SK-N-SH (cell line): ENCODE results near the gene ATP5F1A. TPM values are rescaled to one million over a fixed set of nuclear protein-coding genes. Genes with fewer than 3 reads are reported as not detected.
A peak's percentile ranks its signal among the peaks of the same experiment; 100 is the strongest.

Source experiments
- CTCF ChIA-PET: fragments of 300-600, 350-600 bp; formaldehyde crosslinking; extraction: SDS; loops from one replicate; lab custom pipeline; 2021; lab: Yijun Ruan, JAX
- POLR2A ChIA-PET: fragments of 350-600 bp; sonication (Branson Sonifier 250); formaldehyde crosslinking; extraction: SDS; loops from one replicate; lab custom pipeline; 2020; ENCODE audit warnings: antibody characterized with exemption, inconsistent platforms; lab: Yijun Ruan, JAX
- DNase-seq: peaks from one replicate; pipeline ENCODE4 v3.0.0; 2012
- H2AFZ ChIP-seq: fragments of 200-600 bp; sonication (generic); 2 replicates; pipeline ENCODE4 v1.8.1; 2016; ENCODE audit warnings: antibody characterized with exemption, mild to moderate bottlenecking, low read depth
- H3F3A ChIP-seq: fragments of 200-600 bp; sonication (generic); replicated peaks from 2 replicates; pipeline ENCODE3; 2016; ENCODE audit warnings: antibody characterized with exemption, mild to moderate bottlenecking; ENCODE audit not compliant: insufficient read depth
- H3K27ac ChIP-seq, 2 experiments: fragments of 200-500 bp in 1 of 2; fragments of 200-600 bp in 1 of 2; sonication (Bioruptor generic) in 1 of 2; sonication (generic), shearing (Covaris generic) in 1 of 2; 2 replicates each; pipeline versions ENCODE4 v1.5.1 to v1.6.1; 2014 to 2016; ENCODE audit warnings: low read depth in 2 of 2, inconsistent platforms in 1 of 2, low read length in 1 of 2, mild to moderate bottlenecking in 1 of 2, mixed read lengths in 1 of 2
- H3K27me3 ChIP-seq: fragments of 200-600 bp; sonication (generic), shearing (Covaris generic); 2 replicates; pipeline ENCODE4 v1.6.1; 2016; ENCODE audit warnings: mixed run types; ENCODE audit not compliant: insufficient read depth
- H3K36me3 ChIP-seq, 2 experiments: fragments of 200-500 bp in 1 of 2; fragments of 200-600 bp in 1 of 2; sonication (Bioruptor generic) in 1 of 2; sonication (generic) in 1 of 2; replicated peaks in 1 of 2; 2 replicates each; pipeline versions ENCODE3 to v1.5.1; 2014 to 2016; ENCODE audit warnings: low read length in 1 of 2, mild to moderate bottlenecking in 1 of 2; ENCODE audit not compliant: insufficient read depth in 2 of 2, control insufficient read depth in 1 of 2
- H3K4me1 ChIP-seq, 2 experiments: fragments of 200-500 bp in 1 of 2; fragments of 200-600 bp in 1 of 2; sonication (Bioruptor generic) in 1 of 2; sonication (generic), shearing (Covaris generic) in 1 of 2; 2 replicates each; pipeline versions ENCODE4 v1.5.1 to v1.6.1; 2014 to 2016; ENCODE audit warnings: low read depth in 1 of 2, low read length in 1 of 2, mixed run types in 1 of 2; ENCODE audit not compliant: insufficient read depth in 2 of 2, control insufficient read depth in 1 of 2
- H3K4me2 ChIP-seq: fragments of 200-600 bp; sonication (generic), shearing (Covaris generic); 2 replicates; pipeline ENCODE4 v1.6.1; 2017; ENCODE audit warnings: mixed run types
- H3K4me3 ChIP-seq, 2 experiments: fragments of 200-500 bp in 1 of 2; fragments of 200-600 bp in 1 of 2; sonication (Bioruptor generic) in 1 of 2; sonication (generic), shearing (Covaris generic) in 1 of 2; 2 replicates each; pipeline versions ENCODE4 v1.5.1 to v1.8.1; 2014 to 2016; ENCODE audit warnings: low read depth in 2 of 2, inconsistent platforms in 1 of 2, low read length in 1 of 2, mild to moderate bottlenecking in 1 of 2, mixed read lengths in 1 of 2, moderate library complexity in 1 of 2
- H3K79me2 ChIP-seq: fragments of 200-600 bp; sonication (generic); 2 replicates; pipeline ENCODE4 v1.8.1; 2017; ENCODE audit warnings: mild to moderate bottlenecking; ENCODE audit not compliant: insufficient read depth
- H3K9ac ChIP-seq: fragments of 200-600 bp; sonication (generic); 2 replicates; pipeline ENCODE4 v1.6.1; 2017; ENCODE audit warnings: mixed run types
- H3K9me2 ChIP-seq: fragments of 200-600 bp; sonication (generic); 2 replicates; pipeline ENCODE4 v1.6.1; 2017; ENCODE audit warnings: mixed run types
- H3K9me3 ChIP-seq: fragments of 200-600 bp; sonication (generic); 2 replicates; pipeline ENCODE4 v1.6.1; 2017; ENCODE audit warnings: mixed run types, mild to moderate bottlenecking, moderate library complexity
- H4K20me1 ChIP-seq: fragments of 200-600 bp; sonication (generic); 2 replicates; pipeline ENCODE4 v1.6.1; 2017; ENCODE audit warnings: mild to moderate bottlenecking, mixed run types; ENCODE audit not compliant: insufficient read depth
- ELF1 ChIP-seq: IDR thresholded peaks from 2 replicates; pipeline ENCODE4 v1.4.0; 2012
- EZH2phosphoT487 ChIP-seq: fragments of 200-600 bp; sonication (generic); IDR thresholded peaks from 2 replicates; pipeline ENCODE4 v1.6.1; 2017; ENCODE audit warnings: low read depth, mixed run types, mild to moderate bottlenecking, antibody characterized with exemption, moderate library complexity, borderline replicate concordance
- FOSL2 ChIP-seq: IDR thresholded peaks from 2 replicates; pipeline ENCODE4 v1.4.0; 2012; ENCODE audit warnings: low read depth, mild to moderate bottlenecking, moderate library complexity, borderline replicate concordance
- FOXJ3 ChIP-seq: sonication (generic); formaldehyde crosslinking; IDR thresholded peaks from 2 replicates; pipeline ENCODE4 v1.5.1; 2020; ENCODE audit warnings: mild to moderate bottlenecking, missing genetic modification reagents
- GATA2 ChIP-seq: sonication (generic); formaldehyde crosslinking; IDR thresholded peaks from 2 replicates; pipeline ENCODE4 v1.5.0; 2020; ENCODE audit warnings: mild to moderate bottlenecking, missing genetic modification reagents
- JUND ChIP-seq: IDR thresholded peaks from 2 replicates; pipeline ENCODE4 v1.4.0; 2012
- NFIC ChIP-seq: IDR thresholded peaks from 2 replicates; pipeline ENCODE4 v1.4.0; 2012; ENCODE audit warnings: borderline replicate concordance
- TCF12 ChIP-seq: IDR thresholded peaks from 2 replicates; pipeline ENCODE4 v1.4.0; 2012
- TEAD4 ChIP-seq: IDR thresholded peaks from 2 replicates; pipeline ENCODE4 v1.4.0; 2012; ENCODE audit warnings: mild to moderate bottlenecking, borderline replicate concordance; ENCODE audit not compliant: insufficient read depth
- WGBS: methylation state at CpG from one replicate; pipeline ENCODE4 v1.1.6; 2017; ENCODE audit warnings: low lambda C conversion rate; 5-methylcytosine and 5-hydroxymethylcytosine counted together
- polyA plus RNA-seq, 3 experiments: library from polyadenylated mRNA; depleted of rRNA; stranded (reverse); fragments of >200 nt; gene quantifications; 2 replicates each; pipeline ENCODE4 v1.2.3, GENCODE V29; 2012
- TF ChIP-seq, protein P1 (sequence below): IDR thresholded peaks from 2 replicates; pipeline ENCODE4 v1.6.1; 2012; ENCODE audit warnings: mild to moderate bottlenecking, low read depth, low read length, moderate library complexity
- TF ChIP-seq, protein P2 (sequence below): IDR thresholded peaks from 2 replicates; pipeline ENCODE4 v1.4.0; 2012; ENCODE audit warnings: low read depth

Gene ATP5F1A
- polyA plus RNA-seq, 1 of the 3 experiments (the other 2 are of a cell fraction): 610 TPM

DNA sequence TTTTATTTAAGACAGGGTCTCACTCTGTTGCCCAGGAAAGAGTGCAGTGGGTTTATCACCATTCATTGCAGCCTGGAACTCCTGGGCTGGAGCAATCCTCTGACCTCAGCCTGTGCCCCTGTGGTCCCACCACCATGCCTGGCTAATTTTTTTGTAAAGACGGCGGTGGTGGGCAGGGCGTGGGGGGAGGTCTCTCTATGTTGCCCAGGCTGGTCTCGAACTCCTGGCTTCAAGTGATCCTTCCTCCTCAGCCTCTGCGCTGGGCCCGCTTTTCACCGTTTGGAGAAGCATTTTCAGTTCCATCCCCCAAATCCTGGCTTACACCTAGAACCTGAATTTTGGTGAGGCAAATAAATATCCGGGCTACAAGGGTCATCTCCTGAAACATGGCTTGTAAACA is 1.4 kb upstream of the ATP5F1A start (continued):
- TF ChIP-seq, protein P1, sequence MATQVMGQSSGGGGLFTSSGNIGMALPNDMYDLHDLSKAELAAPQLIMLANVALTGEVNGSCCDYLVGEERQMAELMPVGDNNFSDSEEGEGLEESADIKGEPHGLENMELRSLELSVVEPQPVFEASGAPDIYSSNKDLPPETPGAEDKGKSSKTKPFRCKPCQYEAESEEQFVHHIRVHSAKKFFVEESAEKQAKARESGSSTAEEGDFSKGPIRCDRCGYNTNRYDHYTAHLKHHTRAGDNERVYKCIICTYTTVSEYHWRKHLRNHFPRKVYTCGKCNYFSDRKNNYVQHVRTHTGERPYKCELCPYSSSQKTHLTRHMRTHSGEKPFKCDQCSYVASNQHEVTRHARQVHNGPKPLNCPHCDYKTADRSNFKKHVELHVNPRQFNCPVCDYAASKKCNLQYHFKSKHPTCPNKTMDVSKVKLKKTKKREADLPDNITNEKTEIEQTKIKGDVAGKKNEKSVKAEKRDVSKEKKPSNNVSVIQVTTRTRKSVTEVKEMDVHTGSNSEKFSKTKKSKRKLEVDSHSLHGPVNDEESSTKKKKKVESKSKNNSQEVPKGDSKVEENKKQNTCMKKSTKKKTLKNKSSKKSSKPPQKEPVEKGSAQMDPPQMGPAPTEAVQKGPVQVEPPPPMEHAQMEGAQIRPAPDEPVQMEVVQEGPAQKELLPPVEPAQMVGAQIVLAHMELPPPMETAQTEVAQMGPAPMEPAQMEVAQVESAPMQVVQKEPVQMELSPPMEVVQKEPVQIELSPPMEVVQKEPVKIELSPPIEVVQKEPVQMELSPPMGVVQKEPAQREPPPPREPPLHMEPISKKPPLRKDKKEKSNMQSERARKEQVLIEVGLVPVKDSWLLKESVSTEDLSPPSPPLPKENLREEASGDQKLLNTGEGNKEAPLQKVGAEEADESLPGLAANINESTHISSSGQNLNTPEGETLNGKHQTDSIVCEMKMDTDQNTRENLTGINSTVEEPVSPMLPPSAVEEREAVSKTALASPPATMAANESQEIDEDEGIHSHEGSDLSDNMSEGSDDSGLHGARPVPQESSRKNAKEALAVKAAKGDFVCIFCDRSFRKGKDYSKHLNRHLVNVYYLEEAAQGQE: no peak
- no peak for TF ChIP-seq FOSL2
- no peak for TF ChIP-seq FOXJ3
- TF ChIP-seq, protein P2, sequence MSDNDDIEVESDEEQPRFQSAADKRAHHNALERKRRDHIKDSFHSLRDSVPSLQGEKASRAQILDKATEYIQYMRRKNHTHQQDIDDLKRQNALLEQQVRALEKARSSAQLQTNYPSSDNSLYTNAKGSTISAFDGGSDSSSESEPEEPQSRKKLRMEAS: no peak
- TF ChIP-seq NFIC: no peak

DNA sequence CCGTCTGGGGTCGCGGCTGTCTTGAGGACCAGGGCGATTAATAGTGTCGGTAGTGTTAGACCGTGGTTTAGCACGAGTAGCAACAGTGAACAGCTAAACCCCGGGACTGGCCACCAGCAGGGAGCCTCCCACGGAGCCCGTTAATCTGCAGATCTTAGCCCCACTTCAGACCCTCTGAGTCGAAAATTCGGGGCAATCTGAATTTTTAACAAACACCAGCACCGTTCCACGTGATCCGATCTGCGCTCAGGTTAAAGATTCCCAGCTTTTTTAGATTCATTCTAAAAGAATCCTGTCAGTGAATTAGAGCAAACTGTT is 479 bp upstream of the ATP5F1A start:
- TF ChIP-seq TEAD4 (no peak), GATA2 (0 out of 2 replicates have a peak, but pooled peaks have one; percentile 26), TCF12 (no peak), EZH2phosphoT487 (no peak), NFIC (no peak), JUND (no peak)
- TF ChIP-seq, protein P2: no peak
- ChIA-PET POLR2A (interaction anchor here (0.5 kb wide), 1 partner anchor 21 kb away, joined by 3 read pairs; no protein-coding TSS in a partner anchor), CTCF (interaction anchor here (1.7 to 2.6 kb wide), 2 partner anchors 25 to 75 kb away, joined by 7 to 12 read pairs; a partner anchor contains a TSS)
- peak overlapping the region; percentile 100 for H2AFZ ChIP-seq
- peaks cover 6 to 29% of the 10 kb centered on the region in 2 experiments for H3K36me3 ChIP-seq
- no peaks in the 10 kb centered on the region for H3K9me3 ChIP-seq
- peaks cover 49% of the 10 kb centered on the region for H3K79me2 ChIP-seq
- H3K4me2 ChIP-seq: peak overlapping the region; percentile 78
- no peaks in the 10 kb centered on the region for H3K27me3 ChIP-seq
- 15% methylated on average over 14 of the region's 16 CpGs for WGBS
- no peaks in the 10 kb centered on the region for H3K9me2 ChIP-seq
- peak overlapping the region; percentile 68 to 91 for H3K4me3 ChIP-seq
- peaks cover 5 to 11% of the 10 kb centered on the region in 2 experiments; a peak in 2 of 4 replicates for H3K4me1 ChIP-seq
- peak overlapping the region; percentile 91 for H3K9ac ChIP-seq
- peaks cover 9% of the 10 kb centered on the region for H3F3A ChIP-seq
- peak overlapping the region; percentile 85 to 88 for H3K27ac ChIP-seq
- DNase-seq: no peak
- peaks cover 37% of the 10 kb centered on the region for H4K20me1 ChIP-seq

DNA sequence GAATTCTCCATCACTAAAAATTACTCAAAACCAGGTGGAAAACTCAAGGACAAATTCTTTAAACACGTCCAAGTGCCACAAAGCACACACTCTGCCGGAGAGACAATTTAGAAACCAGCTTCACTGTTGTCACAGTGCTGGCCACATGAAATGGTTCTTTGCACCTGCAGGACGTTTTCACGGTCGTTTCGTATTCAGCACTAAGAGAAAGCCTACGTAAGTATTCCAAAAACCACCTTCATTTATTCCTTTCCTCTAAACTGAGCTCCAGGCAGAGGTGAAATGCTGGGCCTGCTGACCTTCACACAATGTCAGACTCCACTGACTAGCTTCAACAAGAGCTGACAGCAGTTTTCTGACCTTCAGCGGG is 680 bp downstream of the ATP5F1A start:
- CTCF ChIA-PET: interaction anchor here (1.7 to 2.6 kb wide), 2 partner anchors 24 to 76 kb away, joined by 7 to 12 read pairs; a partner anchor contains a TSS
- WGBS: 2% methylated on average over 8 of the region's 8 CpGs

More for the DNA sequence above, 680 bp downstream of the ATP5F1A start:
- Histone ChIP-seq H2AFZ (peak overlapping the region; percentile 100), H3K27me3 (no peaks in the 10 kb centered on the region), H3K79me2 (peaks cover 61% of the 10 kb centered on the region), H3K4me1 (peaks cover 5 to 11% of the 10 kb centered on the region in 2 experiments; a peak in 2 of 4 replicates), H3K9me2 (no peaks in the 10 kb centered on the region), H3K4me3 (peak overlapping the region; percentile 68 to 91), H3K36me3 (peaks cover 8 to 40% of the 10 kb centered on the region in 2 experiments), H3K4me2 (peak overlapping the region; percentile 78), H3K9me3 (no peaks in the 10 kb centered on the region), H4K20me1 (peaks cover 38% of the 10 kb centered on the region), H3K27ac (peak overlapping the region; percentile 85 to 88), H3F3A (peaks cover 9% of the 10 kb centered on the region), H3K9ac (peak overlapping the region; percentile 91)
- POLR2A ChIA-PET: interaction anchor here (1.3 kb wide), 1 partner anchor 20 kb away, joined by 3 read pairs; no protein-coding TSS in a partner anchor
- no peak for DNase-seq
- no peak for TF ChIP-seq ELF1
